Measurements from ENCODE around the gene BMPER. TPM values are rescaled to one million over a fixed set of nuclear protein-coding genes. Genes with fewer than 3 reads are reported as not detected.

Gene BMPER
- total RNA-seq, 4 donors from 2014 or later, result 3.1 to 33.3 (median 8.0) TPM

GRCh38 chr7:34026481-34027190 is 121.3 kb downstream of the BMPER start:
- H3K9me3 ChIP-seq, result no peaks in the 10 kb centered on the region
- H3K4me3 ChIP-seq, result no peak overlapping the region
- H3K27me3 ChIP-seq, result no peaks in the 10 kb centered on the region
- no peaks in the 10 kb centered on the region for H3K4me1 ChIP-seq
- 66% methylated on average over 4 of the region's 4 CpGs for WGBS, 2 donors
- TF ChIP-seq EP300 (IDR thresholded peaks at IDR 0.05), result no peak
- no peak for TF ChIP-seq CTCF (IDR thresholded peaks at IDR 0.05)
- TF ChIP-seq POLR2A (IDR thresholded peaks at IDR 0.05), result no peak
- no peak overlapping the region for H3K27ac ChIP-seq
- no peak for DNase-seq (ENCODE audit: low spot score in 2 of 2)
- H3K36me3 ChIP-seq, result no peaks in the 10 kb centered on the region

GRCh38 chr7:34031156-34031555 is 125.8 kb downstream of the BMPER start:
- WGBS, 2 donors, result 68 to 87% methylated on average over 2 of the region's 2 CpGs
- Histone ChIP-seq H3K4me3 (no peak overlapping the region), H3K4me1 (peaks cover 0 to 6% (median 2%) of the 10 kb centered on the region in 4 donors), H3K9me3 (no peaks in the 10 kb centered on the region), H3K36me3 (no peaks in the 10 kb centered on the region), H3K27ac (no peak overlapping the region), H3K27me3 (no peaks in the 10 kb centered on the region)
- TF ChIP-seq EP300 (IDR thresholded peaks at IDR 0.05) (no peak), CTCF (IDR thresholded peaks at IDR 0.05) (no peak), POLR2A (IDR thresholded peaks at IDR 0.05) (no peak)
- DNase-seq (ENCODE audit: low spot score in 2 of 2), result no peak

GRCh38 chr7:34034728-34035127 is 129.4 kb downstream of the BMPER start:
- no peak overlapping the region for H3K27ac ChIP-seq
- H3K36me3 ChIP-seq, result no peaks in the 10 kb centered on the region
- DNase-seq (ENCODE audit: low spot score in 2 of 2), result no peak
- H3K4me1 ChIP-seq, result peaks cover 0 to 25% (median 2%) of the 10 kb centered on the region in 4 donors
- no peaks in the 10 kb centered on the region for H3K27me3 ChIP-seq
- TF ChIP-seq EP300 (IDR thresholded peaks at IDR 0.05) (no peak), CTCF (IDR thresholded peaks at IDR 0.05) (no peak), POLR2A (IDR thresholded peaks at IDR 0.05) (no peak)
- 83 to 95% methylated on average over 1 of the region's 1 CpG for WGBS, 2 donors
- H3K9me3 ChIP-seq, result no peaks in the 10 kb centered on the region
- no peak overlapping the region for H3K4me3 ChIP-seq

GRCh38 chr7:34036051-34036920 is 130.9 kb downstream of the BMPER start:
- TF ChIP-seq CTCF (IDR thresholded peaks at IDR 0.05) (no peak), EP300 (IDR thresholded peaks at IDR 0.05) (no peak), POLR2A (IDR thresholded peaks at IDR 0.05) (no peak)
- no peak for DNase-seq (ENCODE audit: low spot score in 2 of 2)
- Histone ChIP-seq H3K4me1 (peaks cover 0 to 25% (median 2%) of the 10 kb centered on the region in 4 donors), H3K4me3 (no peak overlapping the region), H3K27me3 (no peaks in the 10 kb centered on the region), H3K9me3 (no peaks in the 10 kb centered on the region), H3K36me3 (no peaks in the 10 kb centered on the region), H3K27ac (peak overlapping the region in 1 of 4 donors; percentile 54)
- WGBS, 2 donors, result 54% methylated on average over 8 of the region's 8 CpGs

Measured in tibial nerve (tissue), 4 donors.